ENCODE results near the gene ZNF337. TPM values are rescaled to one million over a fixed set of nuclear protein-coding genes. Genes with fewer than 3 reads are reported as not detected.
A peak's percentile ranks its signal among the peaks of the same experiment; 100 is the strongest.
"Not testable (repeated sequence)": the region's sequence is repeated elsewhere in the genome, so short reads cannot be mapped to it uniquely, and the experiment has no call there.

Gene ZNF337
- total RNA-seq, 1 donor from 2014 or later = 16.7 TPM

DNA sequence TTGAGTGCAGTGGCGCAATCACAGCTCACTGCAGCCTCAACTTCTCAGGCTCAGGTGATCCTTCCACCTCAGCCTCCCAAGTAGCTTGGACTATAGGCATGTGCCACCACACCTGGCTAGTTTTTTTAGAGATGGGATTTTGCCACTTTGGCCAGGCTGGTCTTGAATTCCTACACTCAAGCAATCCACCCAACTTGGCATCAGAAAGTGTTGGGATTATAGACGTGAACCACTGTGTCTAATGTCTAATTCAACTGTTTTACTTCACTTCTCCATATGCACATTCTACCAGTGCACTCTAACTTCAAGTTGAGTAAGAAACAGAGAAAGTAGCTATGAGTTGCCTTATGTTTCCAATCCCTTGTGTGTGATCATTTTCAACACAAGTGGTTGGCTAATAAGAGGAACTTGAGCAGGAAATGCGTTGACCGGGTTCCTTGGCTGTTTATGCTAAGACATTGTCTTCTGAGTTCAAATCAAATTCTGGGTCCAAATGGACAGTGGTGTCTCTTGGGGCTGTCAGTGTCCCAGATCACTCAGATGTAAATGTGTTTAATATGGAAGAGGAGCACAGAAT lies 23.9 kb downstream of the ZNF337 start:
- H3K4me1 Mint-ChIP-seq (ENCODE audit: unreplicated experiment) = peaks cover 3% of the 10 kb centered on the region
- H3K27ac Mint-ChIP-seq (ENCODE audit: unreplicated experiment) = no peak overlapping the region
- DNase-seq (ENCODE audit: low spot score) = no peak
- TF ChIP-seq, protein P1, sequence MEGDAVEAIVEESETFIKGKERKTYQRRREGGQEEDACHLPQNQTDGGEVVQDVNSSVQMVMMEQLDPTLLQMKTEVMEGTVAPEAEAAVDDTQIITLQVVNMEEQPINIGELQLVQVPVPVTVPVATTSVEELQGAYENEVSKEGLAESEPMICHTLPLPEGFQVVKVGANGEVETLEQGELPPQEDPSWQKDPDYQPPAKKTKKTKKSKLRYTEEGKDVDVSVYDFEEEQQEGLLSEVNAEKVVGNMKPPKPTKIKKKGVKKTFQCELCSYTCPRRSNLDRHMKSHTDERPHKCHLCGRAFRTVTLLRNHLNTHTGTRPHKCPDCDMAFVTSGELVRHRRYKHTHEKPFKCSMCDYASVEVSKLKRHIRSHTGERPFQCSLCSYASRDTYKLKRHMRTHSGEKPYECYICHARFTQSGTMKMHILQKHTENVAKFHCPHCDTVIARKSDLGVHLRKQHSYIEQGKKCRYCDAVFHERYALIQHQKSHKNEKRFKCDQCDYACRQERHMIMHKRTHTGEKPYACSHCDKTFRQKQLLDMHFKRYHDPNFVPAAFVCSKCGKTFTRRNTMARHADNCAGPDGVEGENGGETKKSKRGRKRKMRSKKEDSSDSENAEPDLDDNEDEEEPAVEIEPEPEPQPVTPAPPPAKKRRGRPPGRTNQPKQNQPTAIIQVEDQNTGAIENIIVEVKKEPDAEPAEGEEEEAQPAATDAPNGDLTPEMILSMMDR (IDR thresholded peaks at IDR 0.05; ENCODE audit: unreplicated experiment) = no peak
- H3K9me3 Mint-ChIP-seq (ENCODE audit: unreplicated experiment) = no peaks in the 10 kb centered on the region
- H3K27me3 Mint-ChIP-seq (ENCODE audit: unreplicated experiment) = no peaks in the 10 kb centered on the region
- H3K36me3 Mint-ChIP-seq (ENCODE audit: low read depth, unreplicated experiment) = peaks cover 39% of the 10 kb centered on the region
- H3K4me3 Mint-ChIP-seq (ENCODE audit: unreplicated experiment) = no peak overlapping the region

DNA sequence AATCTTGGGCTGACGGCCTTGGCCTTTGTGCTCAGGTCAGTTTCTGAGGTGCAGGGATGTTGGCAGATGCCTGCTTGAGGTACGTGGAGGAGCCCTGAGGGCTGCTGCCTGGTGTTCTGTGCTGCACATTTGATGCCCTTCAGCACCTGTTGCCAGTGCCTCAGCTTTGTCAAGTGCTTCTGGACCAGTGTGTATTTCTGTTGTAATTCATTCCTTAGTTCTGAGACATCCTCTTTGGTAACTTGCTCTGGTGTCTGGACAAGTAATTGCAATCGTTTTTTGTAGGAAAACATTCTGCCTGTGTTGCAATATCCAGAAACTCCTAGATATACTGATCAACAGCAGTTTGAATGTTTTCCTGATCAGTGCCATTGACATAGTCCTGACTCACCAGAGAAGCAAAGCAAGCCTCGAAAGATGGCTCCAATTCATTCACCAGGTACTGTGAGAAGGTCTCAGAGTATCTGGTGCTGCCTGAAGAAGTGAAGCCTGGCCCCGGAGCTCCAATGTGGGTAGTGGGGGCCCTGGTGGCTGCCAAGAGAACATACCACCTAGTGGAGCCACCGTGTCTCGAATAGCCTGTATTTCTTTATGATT lies 26.7 kb downstream of the ZNF337 start:
- TF ChIP-seq, protein P1 (IDR thresholded peaks at IDR 0.05; ENCODE audit: unreplicated experiment) = no peak
- no peak overlapping the region for H3K4me3 Mint-ChIP-seq (ENCODE audit: unreplicated experiment)
- no peaks in the 10 kb centered on the region for H3K27me3 Mint-ChIP-seq (ENCODE audit: unreplicated experiment)
- peaks cover 3% of the 10 kb centered on the region for H3K4me1 Mint-ChIP-seq (ENCODE audit: unreplicated experiment)
- H3K27ac Mint-ChIP-seq (ENCODE audit: unreplicated experiment) = no peak overlapping the region
- no peaks in the 10 kb centered on the region for H3K9me3 Mint-ChIP-seq (ENCODE audit: unreplicated experiment)
- peak; percentile 15 for DNase-seq (ENCODE audit: low spot score)
- H3K36me3 Mint-ChIP-seq (ENCODE audit: low read depth, unreplicated experiment) = peaks cover 16% of the 10 kb centered on the region

DNA sequence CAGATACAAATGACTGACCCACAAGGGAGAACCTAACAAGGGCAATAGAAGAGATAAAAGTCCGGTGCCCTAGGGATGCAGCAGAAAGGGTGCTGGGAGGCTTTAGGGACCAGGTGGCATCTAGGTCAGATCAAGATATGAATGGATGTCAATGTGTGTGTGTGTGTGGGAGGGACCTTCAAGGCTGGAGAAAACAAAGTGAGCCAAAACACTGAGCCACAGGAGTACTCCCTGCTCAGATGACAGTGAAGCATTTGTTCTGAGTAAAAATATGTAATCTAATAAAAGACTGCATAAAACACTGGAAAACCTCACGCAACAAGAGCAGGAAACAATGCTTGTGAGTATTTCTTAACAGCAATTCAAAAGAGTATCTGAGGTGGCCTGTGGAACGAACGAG lies 28.2 kb downstream of the ZNF337 start:
- DNase-seq (ENCODE audit: low spot score) = no peak
- Mint-ChIP-seq H3K27me3 (ENCODE audit: unreplicated experiment) (no peaks in the 10 kb centered on the region), H3K9me3 (ENCODE audit: unreplicated experiment) (no peaks in the 10 kb centered on the region), H3K4me3 (ENCODE audit: unreplicated experiment) (no peak overlapping the region), H3K36me3 (ENCODE audit: low read depth, unreplicated experiment) (peaks cover 4% of the 10 kb centered on the region), H3K27ac (ENCODE audit: unreplicated experiment) (no peak overlapping the region), H3K4me1 (ENCODE audit: unreplicated experiment) (peaks cover 3% of the 10 kb centered on the region)
- TF ChIP-seq, protein P1 (IDR thresholded peaks at IDR 0.05; ENCODE audit: unreplicated experiment) = no peak

DNA sequence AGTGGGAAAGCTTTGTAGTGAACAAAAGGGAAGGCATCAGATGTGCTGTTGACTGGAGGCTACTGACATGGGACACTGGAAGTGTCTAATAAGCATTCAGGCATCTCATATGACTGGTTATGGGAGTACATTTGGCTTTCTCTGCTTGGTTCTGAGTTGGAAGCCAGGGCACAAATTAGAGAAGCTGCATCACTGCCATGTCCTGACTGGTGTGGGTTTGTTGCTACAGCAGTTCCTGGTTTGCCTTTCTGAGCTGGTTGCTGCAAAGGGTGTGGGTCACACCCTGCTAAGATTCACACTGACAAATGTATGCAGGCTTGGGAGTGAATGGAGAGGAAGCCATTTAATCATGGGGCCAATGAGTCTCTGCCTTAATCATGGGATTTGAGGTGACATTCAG lies 36.7 kb downstream of the ZNF337 start:
- H3K4me1 Mint-ChIP-seq (ENCODE audit: unreplicated experiment) = peaks cover 2% of the 10 kb centered on the region
- H3K27ac Mint-ChIP-seq (ENCODE audit: unreplicated experiment) = no peak overlapping the region
- H3K27me3 Mint-ChIP-seq (ENCODE audit: unreplicated experiment) = no peaks in the 10 kb centered on the region
- H3K4me3 Mint-ChIP-seq (ENCODE audit: unreplicated experiment) = no peak overlapping the region
- no peaks in the 10 kb centered on the region for H3K36me3 Mint-ChIP-seq (ENCODE audit: low read depth, unreplicated experiment)
- DNase-seq (ENCODE audit: low spot score) = no peak
- TF ChIP-seq, protein P1 (IDR thresholded peaks at IDR 0.05; ENCODE audit: unreplicated experiment) = no peak
- no peaks in the 10 kb centered on the region for H3K9me3 Mint-ChIP-seq (ENCODE audit: unreplicated experiment)

DNA sequence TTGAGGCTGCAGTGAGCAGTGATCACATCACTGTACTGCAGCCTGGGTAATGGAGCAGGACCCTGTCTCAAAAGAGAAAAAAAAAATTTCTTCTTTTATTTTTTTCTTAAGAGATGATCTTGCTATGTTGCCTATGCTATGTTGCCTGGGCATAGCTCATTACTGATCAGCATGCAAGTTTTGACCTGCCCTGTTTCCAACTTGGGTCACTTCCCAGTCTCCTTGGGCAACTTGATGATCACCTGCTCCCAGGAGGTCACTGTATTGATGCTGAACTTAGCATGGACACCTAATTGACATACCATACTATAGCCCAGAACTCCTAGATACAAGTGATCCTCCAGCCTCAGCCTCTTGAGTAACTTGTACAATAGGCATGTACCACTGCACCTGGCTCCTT lies 42.2 kb downstream of the ZNF337 start:
- no peaks in the 10 kb centered on the region for H3K9me3 Mint-ChIP-seq (ENCODE audit: unreplicated experiment)
- H3K27ac Mint-ChIP-seq (ENCODE audit: unreplicated experiment) = no peak overlapping the region
- peaks cover 2% of the 10 kb centered on the region for H3K4me1 Mint-ChIP-seq (ENCODE audit: unreplicated experiment)
- no peak overlapping the region for H3K4me3 Mint-ChIP-seq (ENCODE audit: unreplicated experiment)
- TF ChIP-seq, protein P1 (IDR thresholded peaks at IDR 0.05; ENCODE audit: unreplicated experiment) = no peak
- H3K27me3 Mint-ChIP-seq (ENCODE audit: unreplicated experiment) = no peaks in the 10 kb centered on the region
- DNase-seq (ENCODE audit: low spot score) = no peak
- H3K36me3 Mint-ChIP-seq (ENCODE audit: low read depth, unreplicated experiment) = no peaks in the 10 kb centered on the region

DNA sequence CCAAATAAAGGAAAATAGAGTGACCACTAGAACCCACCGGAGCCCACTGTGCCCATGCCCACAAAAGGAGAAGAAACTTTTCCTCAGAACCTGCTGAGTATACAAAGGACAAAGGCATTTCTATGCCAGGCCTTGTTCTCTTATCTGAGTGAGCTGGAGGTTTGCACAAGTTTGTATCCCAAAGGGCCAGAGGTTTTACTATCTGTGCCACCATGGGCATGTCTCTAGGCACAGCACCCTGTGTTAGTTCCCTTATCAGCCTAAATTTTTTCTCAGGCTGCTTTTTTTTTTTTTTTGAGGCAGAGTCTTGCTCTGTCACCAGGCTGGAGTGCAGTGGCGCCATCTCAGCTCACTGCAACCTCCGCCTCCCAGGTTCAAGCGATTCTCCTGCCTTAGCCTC lies 43.8 kb downstream of the ZNF337 start:
- not testable (repeated sequence) for H3K27me3 Mint-ChIP-seq (ENCODE audit: unreplicated experiment); H3K27ac Mint-ChIP-seq (ENCODE audit: unreplicated experiment); H3K4me3 Mint-ChIP-seq (ENCODE audit: unreplicated experiment); DNase-seq (ENCODE audit: low spot score); H3K4me1 Mint-ChIP-seq (ENCODE audit: unreplicated experiment); H3K9me3 Mint-ChIP-seq (ENCODE audit: unreplicated experiment); H3K36me3 Mint-ChIP-seq (ENCODE audit: low read depth, unreplicated experiment)

Measured in endothelial cell (in vitro differentiated cells).